Left lobe of liver (tissue), 2 donors: Measurements from ENCODE around the gene RNASE4. TPM values are rescaled to one million over a fixed set of nuclear protein-coding genes. Genes with fewer than 3 reads are reported as not detected.
A peak's percentile ranks its signal among the peaks of the same experiment; 100 is the strongest.

ENCODE experiments used
- ATAC-seq: fragments of 200-7000 bp; cut with Tn5 transposase; one replicate; pipeline ENCODE4 v1.9.1; 2020; ENCODE audit warnings: mild to moderate bottlenecking, moderate library complexity
- DNase-seq: peaks from one replicate; pipeline ENCODE4 v3.0.0-alpha.2; 2020; ENCODE audit warnings: low spot score
- total RNA-seq: library from RNA; stranded (reverse); gene quantifications from one replicate; pipeline ENCODE4 v1.2.1, GENCODE V29; 2021
- donor health status: DM: no; HTN: no; CAD: no; lungs with moderate emphysema.
- donor health status: DM: no; HTN: yes; CAD: no.

RNASE4 gene
- total RNA-seq, 1 donor from 2014 or later = 152 TPM

DNA sequence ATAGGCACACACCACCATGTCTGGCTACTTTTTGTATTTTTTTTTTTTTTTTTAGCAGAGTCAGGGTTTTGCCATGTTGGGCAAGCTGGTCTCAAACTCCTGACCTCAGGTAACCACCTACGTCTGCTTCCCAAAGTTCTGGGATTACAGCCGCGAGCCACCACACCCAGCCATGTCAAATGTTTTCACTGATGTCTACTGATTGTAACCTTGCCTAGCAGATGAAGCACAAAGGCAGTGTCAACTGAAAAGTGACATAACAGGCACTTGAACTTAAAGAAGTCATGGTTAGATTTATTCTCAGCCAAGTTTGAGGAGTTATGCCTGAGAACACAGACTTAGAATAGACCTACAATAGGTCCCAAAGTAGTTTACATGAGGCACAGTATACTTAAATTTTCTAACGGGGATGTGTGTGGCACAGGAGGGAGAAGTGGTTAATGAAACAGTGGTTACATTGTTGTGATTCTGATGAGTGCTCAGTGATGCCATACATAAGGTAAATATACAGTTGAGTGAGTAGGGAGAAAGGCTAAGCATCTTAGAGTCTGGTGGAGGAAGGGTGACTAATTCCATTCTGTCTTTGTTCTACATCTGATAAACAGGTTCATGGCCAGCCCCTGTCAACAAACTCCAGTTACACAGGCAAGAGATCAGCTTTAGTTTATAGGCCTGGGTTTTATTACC is 12.6 kb upstream of the RNASE4 start:
- ATAC-seq (no peak), DNase-seq (no peak)

- ATAC-seq = no peak
- no peak for DNase-seq
These were observed 8.7 kb upstream of the RNASE4 start for GRCh38 chr14:20675669-20676068.

DNA sequence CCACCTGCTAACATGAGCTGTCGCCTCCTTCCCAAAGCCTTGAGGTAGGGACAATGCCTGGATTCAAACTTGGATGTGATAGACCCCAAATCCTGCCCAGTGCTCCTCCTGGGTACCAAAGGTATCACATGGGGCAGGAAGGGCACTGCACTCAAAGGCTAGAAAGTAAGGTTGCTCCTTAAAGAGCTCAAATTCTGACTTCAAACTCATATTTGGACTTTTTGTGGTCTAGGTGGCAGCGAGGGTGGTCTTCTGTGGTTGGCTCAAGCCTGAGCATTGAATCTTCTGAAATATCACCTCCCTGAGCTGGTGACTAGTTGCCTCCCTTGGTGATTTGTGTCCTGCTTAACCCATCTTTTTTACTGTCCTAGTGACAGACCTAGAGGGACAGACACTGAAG is 8.3 kb upstream of the RNASE4 start:
- peak; percentile 21 for DNase-seq
- ATAC-seq = no peak

- DNase-seq (no peak), ATAC-seq (no peak)
These were observed 4.5 kb upstream of the RNASE4 start for GRCh38 chr14:20679907-20680306.

DNA sequence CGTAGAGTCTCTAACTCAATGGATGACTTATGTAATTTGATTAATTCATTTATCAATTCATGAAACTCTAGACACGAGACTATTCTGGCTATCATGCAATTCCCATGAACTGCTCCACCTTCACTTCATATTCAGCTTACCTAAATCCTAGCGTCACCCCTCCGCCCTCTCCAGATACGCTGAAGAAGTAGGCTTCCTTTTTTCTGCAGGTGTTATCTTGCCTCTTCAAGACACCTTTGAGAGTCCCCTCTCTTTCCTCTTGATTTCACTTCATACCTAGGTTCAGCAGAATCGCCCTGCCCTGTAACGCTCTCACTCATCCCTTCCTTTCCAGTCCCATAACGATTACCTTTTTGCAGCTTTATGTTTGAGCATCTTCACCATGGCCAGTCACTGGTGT is 4.0 kb upstream of the RNASE4 start:
- ATAC-seq (no peak), DNase-seq (no peak)

DNA sequence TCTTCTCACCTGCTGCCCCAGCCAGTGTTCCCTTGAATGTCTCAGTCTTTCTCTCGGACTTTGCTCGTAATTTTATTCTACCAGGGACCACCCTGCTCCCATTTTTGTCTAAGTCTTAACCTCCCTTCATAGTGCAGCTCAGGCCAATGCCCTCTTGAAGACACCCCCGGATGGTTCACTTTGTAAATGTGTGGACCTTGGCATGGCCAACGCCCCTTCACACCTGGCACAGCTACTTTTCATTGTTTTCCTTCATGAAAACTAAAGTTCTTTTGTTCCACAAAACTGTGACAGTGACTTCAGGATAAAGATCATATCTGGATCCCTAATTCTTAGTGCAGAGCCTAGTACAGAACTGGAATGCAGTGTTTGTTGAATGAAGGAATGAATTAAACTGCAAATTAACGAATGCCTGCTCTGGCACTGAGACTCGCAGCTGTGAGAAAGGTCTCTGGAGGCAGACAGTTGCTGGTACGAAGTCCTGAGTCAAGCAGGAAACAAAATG is 3.5 kb upstream of the RNASE4 start:
- DNase-seq (no peak), ATAC-seq (peak; percentile 18)

DNA sequence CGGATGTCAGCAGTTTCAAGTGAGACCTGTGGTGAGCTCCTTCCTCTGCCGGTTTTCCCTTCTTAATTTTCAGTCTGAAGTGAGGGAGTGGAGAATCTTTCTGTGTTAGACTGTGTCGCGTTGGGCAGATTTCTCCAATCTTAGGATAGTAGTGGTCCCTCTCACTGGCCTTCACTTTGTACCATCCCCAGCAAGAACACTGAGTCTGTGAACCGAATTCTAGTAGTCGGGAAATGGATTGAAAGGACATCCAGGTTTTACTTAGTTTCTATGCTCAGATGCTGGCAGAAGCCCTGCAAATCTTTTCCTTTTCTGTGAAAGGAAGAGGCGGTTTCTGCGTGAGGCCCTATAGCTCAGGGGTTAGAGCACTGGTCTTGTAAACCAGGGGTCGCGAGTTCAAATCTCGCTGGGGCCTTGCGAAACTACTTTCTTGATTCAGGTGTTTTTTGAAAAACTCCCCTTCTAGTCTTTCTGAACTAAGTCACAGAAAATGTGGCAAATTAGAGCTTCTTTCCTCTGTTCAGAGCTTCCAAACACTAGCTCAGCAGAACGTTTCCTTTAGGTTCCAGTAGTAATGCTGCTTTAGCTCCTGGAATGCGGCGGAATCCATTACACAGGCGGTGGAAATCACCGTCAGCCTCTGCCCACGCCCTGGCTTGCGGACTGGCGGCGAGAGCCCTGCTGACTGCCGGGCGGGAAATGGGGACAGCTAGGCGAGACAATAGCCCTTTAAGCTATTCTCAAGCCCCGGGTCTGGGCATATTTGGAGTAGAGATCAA is 2.8 kb upstream of the RNASE4 start:
- peak; percentile 86 for DNase-seq

GRCh38 chr14:20682127-20682434 is 2.3 kb upstream of the RNASE4 start:
- DNase-seq (no peak), ATAC-seq (no peak)

More for the DNA sequence above, 2.8 kb upstream of the RNASE4 start:
- peak; percentile 19 for ATAC-seq

DNA sequence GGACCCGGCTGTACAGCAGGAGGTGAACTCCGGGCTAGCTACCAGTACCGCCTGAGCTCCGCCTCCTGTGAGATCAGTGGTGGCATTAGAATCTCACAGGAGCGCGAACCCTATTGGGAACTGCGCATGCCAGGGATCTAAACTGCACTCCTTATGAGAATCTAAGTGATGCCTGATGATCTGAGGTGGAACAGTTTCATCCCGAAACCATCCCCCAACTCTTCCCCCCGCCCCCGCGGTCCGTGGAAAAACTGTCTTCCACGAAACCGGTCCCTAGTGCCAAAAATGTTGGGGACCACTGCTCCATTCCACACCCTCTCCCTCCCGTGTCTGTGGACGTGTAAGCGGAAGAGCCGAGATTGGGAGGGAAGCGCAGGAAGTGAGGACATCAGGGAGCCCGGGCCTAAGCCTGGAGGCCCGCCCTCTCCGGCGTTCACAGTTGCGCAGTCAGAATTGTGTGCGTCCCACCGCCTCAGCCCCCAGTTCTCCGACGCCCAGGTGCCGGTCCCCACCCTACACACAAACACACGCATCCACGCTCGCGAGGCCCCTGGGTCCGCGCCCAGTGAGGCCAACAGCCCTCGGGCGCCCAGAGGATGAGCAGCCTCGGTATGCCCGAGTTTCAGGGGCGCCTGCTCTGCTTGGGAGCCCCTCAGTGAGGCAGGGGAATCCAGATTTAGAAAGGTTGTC is 1.8 kb upstream of the RNASE4 start:
- ATAC-seq = peak; percentile 66

GRCh38 chr14:20683125-20683890 is 1.1 kb upstream of the RNASE4 start:
- DNase-seq (peak; percentile 70), ATAC-seq (peak; percentile 6)

More for the DNA sequence above, 1.8 kb upstream of the RNASE4 start:
- peak; percentile 89 for DNase-seq

GRCh38 chr14:20684662-20685456 is 499 bp downstream of the RNASE4 start:
- ATAC-seq (peak; percentile 22), DNase-seq (peak; percentile 81)

DNA sequence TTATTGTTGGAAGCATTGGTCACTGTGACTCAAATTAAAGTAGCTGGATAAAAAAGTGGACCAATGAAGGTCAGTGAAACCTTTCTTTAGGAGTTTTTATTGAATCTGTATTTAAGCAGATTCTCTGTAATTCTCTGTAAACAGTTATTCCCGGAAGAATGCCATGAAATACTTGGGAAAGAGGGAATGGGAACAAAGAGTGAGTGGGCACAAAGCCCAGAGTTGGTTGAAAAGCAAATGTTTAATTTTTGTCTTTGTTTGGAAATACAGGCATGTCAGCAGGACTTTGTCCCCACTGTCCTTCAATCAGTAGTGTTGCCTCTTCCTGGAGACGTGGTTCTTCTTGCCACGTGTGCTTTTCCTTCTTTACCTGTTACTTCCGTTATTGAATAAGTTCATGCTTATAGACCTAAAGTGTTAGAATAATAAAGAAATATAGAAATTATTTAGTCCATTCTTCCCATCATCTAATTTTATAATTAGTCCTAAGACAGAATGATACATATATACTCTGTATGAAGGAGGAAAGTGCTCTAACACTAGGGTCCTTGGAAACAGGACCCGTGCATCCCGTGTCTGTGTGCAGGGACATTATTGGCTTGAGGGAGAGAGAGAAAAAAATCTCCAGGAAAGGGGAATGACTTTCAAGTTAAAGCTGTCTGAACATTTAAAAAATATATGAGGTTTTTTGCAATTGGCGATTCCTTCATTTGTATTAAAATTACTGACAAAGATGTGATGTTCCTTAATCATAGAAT is 2.2 kb downstream of the RNASE4 start:
- peak; percentile 81 for DNase-seq
- ATAC-seq = no peak

DNA sequence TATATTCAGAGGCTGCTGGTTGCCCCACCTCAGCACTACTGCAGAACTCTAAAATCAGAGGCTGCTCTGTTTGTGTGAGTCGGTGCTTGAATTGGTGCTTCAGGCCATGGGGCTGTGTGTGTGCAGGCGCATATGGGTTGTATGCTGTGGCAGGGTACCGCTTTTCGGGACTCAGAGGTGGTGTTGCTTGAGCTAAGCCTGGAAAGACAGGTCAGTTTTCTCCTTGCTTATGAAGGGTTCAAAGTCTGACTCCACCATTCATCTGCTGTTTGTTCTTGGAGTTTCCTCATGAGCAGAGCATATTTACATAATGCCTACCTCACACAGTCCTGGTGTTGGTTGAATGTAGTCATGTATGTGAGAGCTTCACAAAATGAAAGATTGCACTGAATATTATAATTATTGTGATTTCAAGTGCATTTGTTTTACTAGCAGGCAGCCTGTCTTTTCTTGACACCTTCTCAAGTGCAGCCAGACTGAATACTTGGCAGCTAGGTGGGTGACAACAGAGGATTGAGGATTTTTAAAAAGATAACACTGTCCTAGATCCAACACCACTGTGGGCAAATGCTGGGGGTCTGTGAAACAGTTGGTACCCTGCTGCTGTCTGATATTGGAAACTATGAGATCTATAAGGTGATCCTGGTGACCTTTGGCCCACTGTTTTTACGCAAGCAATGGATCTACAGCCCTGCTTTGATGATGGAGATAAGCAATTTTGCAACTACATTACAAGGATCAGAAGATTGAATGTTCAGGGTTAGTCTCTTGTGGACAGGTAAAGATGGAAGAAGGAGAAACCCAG is 3.2 kb downstream of the RNASE4 start:
- DNase-seq = no peak
- no peak for ATAC-seq

DNA sequence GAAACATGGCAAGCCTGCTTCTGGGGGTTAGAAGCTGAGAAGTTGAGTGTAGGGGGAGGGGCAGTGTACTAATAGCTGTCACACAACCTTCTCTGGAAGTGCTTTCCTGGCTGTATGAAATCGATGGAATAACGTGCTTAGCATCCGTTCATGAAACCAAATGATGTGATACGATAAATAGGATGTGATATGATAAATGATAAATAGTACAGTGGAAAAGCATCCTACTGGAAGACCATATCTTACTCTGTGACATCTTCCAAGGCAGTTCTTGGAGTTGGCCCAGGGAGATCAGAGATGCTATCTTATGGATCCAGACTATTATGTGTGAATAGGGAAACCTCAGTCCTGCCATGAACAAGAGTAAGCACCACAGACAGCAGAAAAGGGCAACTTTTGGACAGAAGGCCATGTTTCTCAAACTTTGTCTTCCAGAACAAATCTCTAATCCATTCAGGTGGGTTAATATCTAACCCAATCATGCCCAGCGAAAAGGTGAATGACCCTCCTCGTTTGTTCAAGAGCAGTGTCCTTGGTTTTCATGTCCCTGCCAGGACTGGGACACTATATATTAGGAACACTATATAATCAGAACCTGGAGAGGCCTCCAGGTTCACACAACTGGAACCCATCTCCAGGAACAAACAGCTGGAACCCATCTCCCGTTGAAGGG is 3.9 kb downstream of the RNASE4 start, which contains the start of gene ANG:
TSS of gene ANG (plus strand) at position 598 of the 673 bp plus-strand sequence. CDS start 4,801 bp downstream, outside the sequence.
- DNase-seq (peak; percentile 75), ATAC-seq (peak; percentile 43)

- no peak for DNase-seq
These were observed 6.7 kb downstream of the RNASE4 start for GRCh38 chr14:20690848-20691640.

GRCh38 chr14:20692116-20692751 is 7.9 kb downstream of the RNASE4 start:
- no peak for ATAC-seq

More at GRCh38 chr14:20690848-20691640, 6.7 kb downstream of the RNASE4 start:
- peak; percentile 72 for ATAC-seq

More at GRCh38 chr14:20692116-20692751, 7.9 kb downstream of the RNASE4 start:
- no peak for DNase-seq
